K562 (cell line): ENCODE results near the gene PLSCR5. TPM values are rescaled to one million over a fixed set of nuclear protein-coding genes. Genes with fewer than 3 reads are reported as not detected.

Experiments
- ATAC-seq: fragments of 200-7000 bp; cut with Tn5 transposase; 3 replicates; pipeline ENCODE4 v1.9.1; 2020; ENCODE audit warnings: moderate library complexity
- BruUV-seq: library from RNA; stranded (reverse); fragments of 400-500 nt; replicated peaks from 2 replicates; lab custom pipeline; 2021; lab: Mats Ljungman, UMichigan
- CTCF ChIA-PET: fragments of 300-600 bp; formaldehyde crosslinking; extraction: SDS; loops from one replicate; lab custom pipeline; 2021; ENCODE audit warnings: low intra/inter-chr PET ratio; lab: Yijun Ruan, JAX
- POLR2A ChIA-PET: fragments of 300-600, 350-650 bp; sonication (Branson Sonifier 250); formaldehyde crosslinking; extraction: SDS; loops from one replicate; lab custom pipeline; 2021; ENCODE audit warnings: antibody characterized with exemption, inconsistent platforms; lab: Yijun Ruan, JAX
- DNase-seq, 4 experiments: peaks; one replicate each; pipeline versions ENCODE4 v3.0.0 to v3.0.0-alpha.2; 2011 to 2018; ENCODE audit warnings: low spot score in 3 of 4, mixed read lengths in 3 of 4; ENCODE audit errors: extremely low read depth in 1 of 4
- FAIRE-seq: peaks from 2 replicates; lab custom pipeline; 2011; peaks lifted over from hg19 to GRCh38; lab: Jason Lieb, UNC
- H2AFZ ChIP-seq: 2 replicates; pipeline ENCODE4 v1.6.0; 2011; ENCODE audit warnings: low read depth, low read length, control low read depth, inconsistent platforms
- H3K27ac ChIP-seq: fragments of 200-600 bp; 3 replicates; pipeline ENCODE4 v1.8.0; 2011; ENCODE audit warnings: low read depth, mild to moderate bottlenecking, control low read depth, inconsistent platforms, low read length, moderate library complexity, mixed read lengths; ENCODE audit errors: extremely low read depth
- H3K27me3 ChIP-seq, 2 experiments: fragments of 300-600 bp in 1 of 2; 2 replicates in 1 of 2; 3 replicates in 1 of 2; pipeline versions ENCODE4 v1.6.0 to v1.8.0; 2011; ENCODE audit warnings: inconsistent platforms in 2 of 2, low read length in 2 of 2, mild to moderate bottlenecking in 1 of 2, mixed read lengths in 1 of 2, moderate library complexity in 1 of 2; ENCODE audit not compliant: control insufficient read depth in 2 of 2, insufficient read depth in 2 of 2
- H3K36me3 ChIP-seq: fragments of 300-600 bp; 3 replicates; pipeline ENCODE4 v1.8.0; 2011; ENCODE audit warnings: mild to moderate bottlenecking, low read length, inconsistent platforms; ENCODE audit not compliant: control insufficient read depth, insufficient read depth
- H3K4me1 ChIP-seq, 2 experiments: fragments of 200-600 bp in 1 of 2; replicated peaks in 1 of 2; 2 replicates in 1 of 2; 3 replicates in 1 of 2; pipeline versions ENCODE4 v1.5.1 to v1.8.0; 2011; ENCODE audit warnings: inconsistent platforms in 2 of 2, low read length in 2 of 2, mild to moderate bottlenecking in 1 of 2, mixed read lengths in 1 of 2, moderate library complexity in 1 of 2; ENCODE audit not compliant: control insufficient read depth in 2 of 2, insufficient read depth in 2 of 2
- H3K4me2 ChIP-seq: 2 replicates; pipeline ENCODE4 v1.6.1; 2011; ENCODE audit warnings: low read length, control low read depth, inconsistent platforms, mixed read lengths; ENCODE audit not compliant: insufficient read depth
- H3K4me3 ChIP-seq: fragments of 200-600 bp; sonication (generic), shearing (Covaris generic); 2 replicates; pipeline ENCODE4 v1.5.1; 2016; ENCODE audit warnings: control low read depth, inconsistent platforms
- H3K79me2 ChIP-seq: fragments of 200-600 bp; 3 replicates; pipeline ENCODE4 v1.8.0; 2011; ENCODE audit warnings: low read length, inconsistent platforms; ENCODE audit not compliant: control insufficient read depth, insufficient read depth
- H3K9ac ChIP-seq, 2 experiments: 2 replicates each; pipeline versions ENCODE4 v1.6.0 to v1.6.1; 2011; ENCODE audit warnings: low read depth in 2 of 2, low read length in 2 of 2, control low read depth in 1 of 2, inconsistent platforms in 1 of 2, mild to moderate bottlenecking in 1 of 2, mixed read lengths in 1 of 2; ENCODE audit not compliant: insufficient read depth in 1 of 2
- H3K9me1 ChIP-seq: one replicate; pipeline ENCODE4 v1.6.0; 2011; ENCODE audit warnings: inconsistent platforms, mild to moderate bottlenecking, low read length, moderate library complexity; ENCODE audit not compliant: control insufficient read depth, insufficient read depth
- H3K9me3 ChIP-seq: replicated peaks from 2 replicates; pipeline ENCODE4 v1.5.1; 2011; ENCODE audit warnings: low read depth, low read length, inconsistent platforms; ENCODE audit not compliant: control insufficient read depth, insufficient read depth
- H4K20me1 ChIP-seq: replicated peaks from 2 replicates; pipeline ENCODE4 v1.6.1; 2011; ENCODE audit warnings: low read length, inconsistent platforms, mixed read lengths; ENCODE audit not compliant: control insufficient read depth, insufficient read depth
- CTBP1 ChIP-seq: fragments of 450-650 bp; IDR thresholded peaks from 2 replicates; pipeline ENCODE4 v1.6.1; 2016; ENCODE audit warnings: borderline replicate concordance
- ETV5 ChIP-seq: sonication (generic); formaldehyde crosslinking; IDR thresholded peaks from 2 replicates; pipeline ENCODE4 v1.4.0; 2020; ENCODE audit warnings: low read depth, mild to moderate bottlenecking, missing genetic modification reagents
- HOXB6 ChIP-seq: fragments of 250-450 bp; sonication (Bioruptor Pico); IDR thresholded peaks from 2 replicates; pipeline ENCODE4 v1.5.1; 2022; ENCODE audit warnings: mild to moderate bottlenecking, borderline replicate concordance
- LEF1 ChIP-seq: fragments of 450-650 bp; IDR thresholded peaks from 2 replicates; pipeline ENCODE4 v1.6.1; 2016; ENCODE audit warnings: mild to moderate bottlenecking
- MLX ChIP-seq, 2 experiments: fragments of 450-650 bp in 1 of 2; sonication (generic) in 1 of 2; formaldehyde crosslinking; conservative IDR thresholded peaks; 2 replicates each; pipeline versions ENCODE4 v1.4.0 to v1.8.1; 2020 to 2022; ENCODE audit warnings: mild to moderate bottlenecking in 1 of 2, missing genetic modification reagents in 1 of 2
- NFIX ChIP-seq: fragments of 250-450 bp; sonication (Bioruptor Pico); IDR thresholded peaks from 2 replicates; pipeline ENCODE4 v1.4.0; 2020; ENCODE audit warnings: low read depth, mild to moderate bottlenecking, moderate library complexity
- NONO ChIP-seq, 2 experiments: fragments of 200-400 bp in 1 of 2; fragments of 450-650 bp in 1 of 2; formaldehyde crosslinking in 1 of 2; IDR thresholded peaks; 2 replicates each; pipeline ENCODE4 v1.6.1; 2017; ENCODE audit warnings: low read depth in 2 of 2, mild to moderate bottlenecking in 2 of 2, moderate library complexity in 2 of 2, low read length in 1 of 2
- TRIM28 ChIP-seq: fragments of 450-650 bp; IDR thresholded peaks from 2 replicates; pipeline ENCODE4 v1.6.1; 2017
- ZNF707 ChIP-seq: fragments of 250-450 bp; sonication (Bioruptor Pico); conservative IDR thresholded peaks from 2 replicates; pipeline ENCODE4 v1.8.0; 2022; ENCODE audit warnings: inconsistent platforms, mild to moderate bottlenecking, moderate library complexity
- WGBS: fragments of 100-300 bp; shearing (Covaris generic); methylation state at CpG from one replicate; pipeline ENCODE4 v1.1.6; 2016; ENCODE audit warnings: low coverage, mixed read lengths; ENCODE audit not compliant: insufficient coverage; ENCODE audit errors: missing lambda C conversion rate; 5-methylcytosine and 5-hydroxymethylcytosine counted together
- in situ Hi-C: fragments of 300-500 bp; cut with MboI; formaldehyde crosslinking; loops from 4 replicates; pipeline ENCODE4 v1.15.0; 2018; ENCODE audit warnings: inconsistent platforms, mixed read lengths
- intact Hi-C: fragments of 100-400 bp; cut with micrococcal nuclease; formaldehyde crosslinking; loops from 2 replicates; pipeline ENCODE4 v1.14.2; 2022
- polyA plus RNA-seq, 8 experiments: library from polyadenylated mRNA; depleted of rRNA in 4 of 8; stranded (reverse) in 5 of 8; unstranded in 3 of 8; fragments of >200 nt; fragmentation: Nextera tagmentation in 2 of 8; fragmentation: Illumina TruSeq in 1 of 8; extraction: Ambion mirVana in 2 of 8; extraction: Trizol in 1 of 8; gene quantifications; 2 replicates each; pipeline versions ENCODE4 v1.2.1 to v1.2.3, GENCODE V29; 2011 to 2014; ENCODE audit warnings: inconsistent platforms in 1 of 8, missing spikeins in 1 of 8
- total RNA-seq, 7 experiments: library from RNA; depleted of rRNA in 6 of 7; stranded (reverse); fragments of >200 nt in 6 of 7; fragmentation: Illumina TruSeq in 2 of 7; extraction: Trizol in 2 of 7; gene quantifications; 2 replicates each; pipeline versions ENCODE4 v1.2.1 to v1.2.3, GENCODE V29; 2011 to 2021; ENCODE audit warnings: low replicate concordance in 1 of 7

Gene PLSCR5
- total and polyA plus RNA-seq, 9 of the 15 experiments (the other 6 are each of a cell fraction or from before 2014, with no cell fraction given): not detected

- in situ Hi-C loops (no loop called here), intact Hi-C loops (loop anchor here (5.0 kb wide), 1 partner anchor 33 kb away; no protein-coding TSS in a partner anchor)
- Histone ChIP-seq H4K20me1 (0 out of 2 replicates have a peak, but pooled peaks cover 5% of the 10 kb centered on the region), H3K27ac (no peak overlapping the region), H3K79me2 (peaks cover 88% of the 10 kb centered on the region), H3K36me3 (peaks cover 33% of the 10 kb centered on the region), H3K4me1 (peaks cover 4 to 20% of the 10 kb centered on the region in 2 experiments; a peak in 4 of 5 replicates), H3K4me2 (no peak overlapping the region), H3K27me3 (no peaks in the 10 kb centered on the region), H3K9me1 (no peaks in the 10 kb centered on the region), H2AFZ (no peak overlapping the region), H3K9me3 (no peaks in the 10 kb centered on the region), H3K4me3 (no peak overlapping the region), H3K9ac (no peak overlapping the region)
- no peak for ATAC-seq
- CTCF ChIA-PET: no interaction called here
- 0% methylated on average over 1 of the region's 1 CpG for WGBS
- DNase-seq: no peak
- BruUV-seq: no TSS peak
- POLR2A ChIA-PET: no interaction called here
- FAIRE-seq: no peak
- TF ChIP-seq ZNF707 (CRISPR knock-in tag) (no peak), MLX (CRISPR knock-in tag; conservative IDR thresholded peaks at IDR 0.05) (no peak), CTBP1 (no peak), HOXB6 (CRISPR knock-in tag) (no peak), NFIX (no peak), TRIM28 (no peak), ETV5 (CRISPR knock-in tag) (no peak), LEF1 (no peak), NONO (IDR thresholded peaks at IDR 0.05; ENCODE audit: low read depth in 2 of 2, low read length in 1 of 2) (no peak)
- TF ChIP-seq, all 486 proteins: peak for 0
These were observed 64.9 kb downstream of the PLSCR5 start for GRCh38 chr3:146540236-146540635.
